ENCODE results near the gene PPP2R3A.

PPP2R3A gene

GRCh38 chr3:135970506-135971116 lies 5.1 kb downstream of the PPP2R3A start:
- no peak for TF ChIP-seq CTCF (IDR thresholded peaks at IDR 0.05; ENCODE audit: low read length)
- TF ChIP-seq EZH2 (IDR thresholded peaks at IDR 0.05; ENCODE audit: borderline replicate concordance, low read length), result no peak
- H3K27ac ChIP-seq (ENCODE audit: low read depth, low read length, poor library complexity, severe bottlenecking), result no peak overlapping the region
- no peaks in the 10 kb centered on the region for H3F3A ChIP-seq (ENCODE audit: insufficient read depth, low read length)
- no peaks in the 10 kb centered on the region for H3K36me3 ChIP-seq (ENCODE audit: insufficient read depth, low read length)
- H3K4me3 ChIP-seq (ENCODE audit: low read depth, low read length, poor library complexity, severe bottlenecking), result no peak overlapping the region
- no peaks in the 10 kb centered on the region for H3K27me3 ChIP-seq (ENCODE audit: insufficient read depth, low read length)
- H3K79me2 ChIP-seq (ENCODE audit: insufficient read depth, low read length), result no peaks in the 10 kb centered on the region
- no peaks in the 10 kb centered on the region for H3K9me2 ChIP-seq (ENCODE audit: low read depth, low read length)
- no peaks in the 10 kb centered on the region for H4K20me1 ChIP-seq (ENCODE audit: insufficient read depth, low read length)
- no peak overlapping the region for H2AFZ ChIP-seq (ENCODE audit: low read length)
- peaks cover 5% of the 10 kb centered on the region for H3K4me1 ChIP-seq (ENCODE audit: insufficient read depth, low read length, severe bottlenecking)
- H3K4me2 ChIP-seq (ENCODE audit: low read length), result no peak overlapping the region
- H3K9me3 ChIP-seq (ENCODE audit: low read length), result no peaks in the 10 kb centered on the region
- no peak overlapping the region for H3K9ac ChIP-seq (ENCODE audit: low read length)

GRCh38 chr3:135973841-135974240 lies 8.3 kb downstream of the PPP2R3A start:
- no peaks in the 10 kb centered on the region for H4K20me1 ChIP-seq (ENCODE audit: insufficient read depth, low read length)
- no peaks in the 10 kb centered on the region for H3K36me3 ChIP-seq (ENCODE audit: insufficient read depth, low read length)
- H2AFZ ChIP-seq (ENCODE audit: low read length), result no peak overlapping the region
- no peaks in the 10 kb centered on the region for H3K79me2 ChIP-seq (ENCODE audit: insufficient read depth, low read length)
- TF ChIP-seq CTCF (IDR thresholded peaks at IDR 0.05; ENCODE audit: low read length), result no peak
- TF ChIP-seq EZH2 (IDR thresholded peaks at IDR 0.05; ENCODE audit: borderline replicate concordance, low read length), result no peak
- no peak overlapping the region for H3K4me2 ChIP-seq (ENCODE audit: low read length)
- H3K9me3 ChIP-seq (ENCODE audit: low read length), result no peaks in the 10 kb centered on the region
- no peak overlapping the region for H3K27ac ChIP-seq (ENCODE audit: low read depth, low read length, poor library complexity, severe bottlenecking)
- no peak overlapping the region for H3K4me3 ChIP-seq (ENCODE audit: low read depth, low read length, poor library complexity, severe bottlenecking)
- no peaks in the 10 kb centered on the region for H3K4me1 ChIP-seq (ENCODE audit: insufficient read depth, low read length, severe bottlenecking)
- no peak overlapping the region for H3K9ac ChIP-seq (ENCODE audit: low read length)
- H3K27me3 ChIP-seq (ENCODE audit: insufficient read depth, low read length), result no peaks in the 10 kb centered on the region
- no peaks in the 10 kb centered on the region for H3F3A ChIP-seq (ENCODE audit: insufficient read depth, low read length)
- H3K9me2 ChIP-seq (ENCODE audit: low read depth, low read length), result peaks cover 2% of the 10 kb centered on the region; the same call in 1 of the 2 replicates

- Histone ChIP-seq H4K20me1 (ENCODE audit: insufficient read depth, low read length) (no peaks in the 10 kb centered on the region), H3K4me1 (ENCODE audit: insufficient read depth, low read length, severe bottlenecking) (no peaks in the 10 kb centered on the region), H3K36me3 (ENCODE audit: insufficient read depth, low read length) (no peaks in the 10 kb centered on the region), H3K9ac (ENCODE audit: low read length) (no peak overlapping the region), H3K79me2 (ENCODE audit: insufficient read depth, low read length) (no peaks in the 10 kb centered on the region), H3K9me3 (ENCODE audit: low read length) (no peaks in the 10 kb centered on the region), H3K27ac (ENCODE audit: low read depth, low read length, poor library complexity, severe bottlenecking) (no peak overlapping the region), H3F3A (ENCODE audit: insufficient read depth, low read length) (no peaks in the 10 kb centered on the region), H3K4me3 (ENCODE audit: low read depth, low read length, poor library complexity, severe bottlenecking) (no peak overlapping the region), H3K9me2 (ENCODE audit: low read depth, low read length) (peaks cover 2% of the 10 kb centered on the region; the same call in 1 of the 2 replicates), H3K27me3 (ENCODE audit: insufficient read depth, low read length) (no peaks in the 10 kb centered on the region), H3K4me2 (ENCODE audit: low read length) (no peak overlapping the region), H2AFZ (ENCODE audit: low read length) (no peak overlapping the region)
- no peak for TF ChIP-seq CTCF (IDR thresholded peaks at IDR 0.05; ENCODE audit: low read length)
- TF ChIP-seq EZH2 (IDR thresholded peaks at IDR 0.05; ENCODE audit: borderline replicate concordance, low read length), result no peak
These were observed 9.5 kb downstream of the PPP2R3A start for GRCh38 chr3:135975053-135975452.
